GM19467 (cell line): Measurements from ENCODE around the gene SCGB2B2.
"Not testable (repeated sequence)": the region's sequence is repeated elsewhere in the genome, so short reads cannot be mapped to it uniquely, and the experiment has no call there.

ENCODE experiments used
- ATAC-seq: cut with Tn5 transposase; IDR thresholded peaks from one replicate; pipeline ENCODE4 v1.9.1; 2021; ENCODE audit warnings: mild to moderate bottlenecking, moderate library complexity; ENCODE audit not compliant: unreplicated experiment

The SCGB2B2 gene

GRCh38 chr19:34669305-34669704 is 7.7 kb downstream of the SCGB2B2 start:
- ATAC-seq, result no peak

- not testable (repeated sequence) for ATAC-seq
These were observed 8.3 kb downstream of the SCGB2B2 start for GRCh38 chr19:34668690-34669089.

GRCh38 chr19:34668077-34668689 is 8.8 kb downstream of the SCGB2B2 start:
- not testable (repeated sequence) for ATAC-seq

DNA sequence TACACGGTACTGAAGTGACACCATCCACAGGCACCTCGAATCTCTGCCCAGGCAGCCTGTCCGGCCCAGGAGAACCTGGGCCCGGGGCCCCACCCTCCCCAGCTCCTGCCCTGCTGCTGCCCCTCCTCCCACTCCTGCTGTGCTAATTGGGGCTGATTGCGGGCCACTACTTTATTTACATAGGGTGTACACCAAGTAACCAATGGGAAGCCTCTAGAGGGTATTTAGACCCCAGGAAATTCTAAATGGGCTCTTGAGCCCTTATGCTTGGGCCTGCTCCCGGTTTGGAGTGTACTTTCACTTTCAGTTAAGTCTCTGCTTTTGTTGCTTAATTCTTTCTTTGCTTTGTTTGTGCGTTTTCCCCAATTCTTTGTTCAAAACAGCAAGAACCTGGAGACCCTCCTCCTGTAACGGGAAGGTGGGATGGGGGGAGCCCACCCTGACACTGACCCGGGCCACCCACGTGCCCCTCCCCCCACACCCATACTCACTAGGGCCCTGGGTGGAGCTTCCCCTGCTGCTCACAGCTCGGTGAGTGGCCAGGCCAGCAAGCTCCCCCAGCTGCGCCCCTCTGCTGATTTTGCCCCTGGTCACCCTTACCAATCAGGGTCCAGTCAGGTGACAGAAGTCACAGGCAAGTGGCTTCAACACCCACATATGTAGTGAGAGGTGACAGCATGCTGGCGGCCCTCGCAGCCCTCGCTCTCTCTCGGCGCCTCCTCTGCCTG is 9.4 kb downstream of the SCGB2B2 start:
- ATAC-seq, result no peak

- ATAC-seq, result no peak
These were observed 10.0 kb downstream of the SCGB2B2 start for GRCh38 chr19:34666958-34667265.

GRCh38 chr19:34666200-34666957 is 10.6 kb downstream of the SCGB2B2 start:
- ATAC-seq, result no peak

- not testable (repeated sequence) for ATAC-seq
These were observed 11.7 kb downstream of the SCGB2B2 start for GRCh38 chr19:34665275-34665674.

DNA sequence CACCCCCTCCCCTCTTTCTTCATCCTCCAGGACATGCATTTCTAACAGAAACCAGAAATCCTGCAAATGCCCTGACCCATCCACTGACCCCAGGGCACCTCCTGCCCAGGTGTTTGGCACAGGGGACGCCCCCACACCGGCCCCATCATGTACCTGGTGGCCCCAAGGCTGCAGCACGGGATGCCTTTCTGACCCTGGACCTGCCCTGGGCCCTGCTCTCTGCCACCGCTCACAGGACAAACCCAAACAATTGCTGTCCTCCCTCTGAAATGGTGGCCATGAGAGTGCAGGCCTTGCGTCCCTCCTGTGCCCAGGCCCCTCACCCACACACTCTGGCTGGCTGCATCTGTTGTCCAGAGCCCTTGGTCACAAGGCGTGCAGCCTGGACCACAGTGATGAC is 12.1 kb downstream of the SCGB2B2 start:
- ATAC-seq, result no peak

DNA sequence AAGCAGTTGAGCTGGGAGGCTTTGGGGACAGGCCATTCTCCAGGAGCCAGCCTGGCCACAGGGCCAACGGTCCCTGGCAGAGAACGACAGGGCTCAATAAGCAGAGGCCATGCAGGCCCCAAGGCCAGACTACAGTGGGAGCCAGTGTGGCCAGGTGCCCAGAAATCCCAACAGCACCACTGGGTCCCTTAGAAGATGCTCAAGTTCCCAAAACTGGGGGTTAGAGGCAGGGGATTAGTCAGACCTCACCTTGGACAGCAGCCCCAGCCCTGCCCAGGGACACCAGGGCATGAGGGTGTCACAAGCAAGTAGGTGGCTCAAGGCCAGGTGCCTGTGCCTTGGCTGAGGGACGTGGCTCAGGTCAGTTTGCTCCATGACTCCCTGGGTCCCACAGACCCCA is 12.8 kb downstream of the SCGB2B2 start:
- ATAC-seq, result no peak

- no peak for ATAC-seq
These were observed 14.0 kb downstream of the SCGB2B2 start for GRCh38 chr19:34662919-34663318.

GRCh38 chr19:34661357-34661756 is 15.6 kb downstream of the SCGB2B2 start:
- no peak for ATAC-seq

GRCh38 chr19:34655651-34656050 is 21.3 kb downstream of the SCGB2B2 start:
- ATAC-seq, result no peak

DNA sequence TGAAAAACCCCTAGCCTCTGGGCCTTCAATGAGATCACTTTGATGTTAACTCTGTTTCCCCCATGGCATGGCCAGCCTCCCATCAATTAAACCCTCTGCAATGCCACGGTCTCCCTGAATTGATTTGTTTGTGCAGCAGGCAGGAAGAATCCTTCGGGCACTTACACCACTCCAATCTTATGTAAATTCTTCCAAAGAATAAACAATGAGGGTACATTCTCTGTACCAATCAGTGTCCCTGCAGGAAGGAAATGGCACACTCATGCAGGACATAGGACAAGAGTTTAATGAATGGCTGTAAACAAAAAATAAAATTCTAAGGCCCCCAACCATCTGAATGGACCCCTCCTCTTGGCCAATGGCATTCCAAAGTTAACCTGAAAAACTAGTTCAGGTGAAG is 22.2 kb downstream of the SCGB2B2 start:
- ATAC-seq, result no peak

DNA sequence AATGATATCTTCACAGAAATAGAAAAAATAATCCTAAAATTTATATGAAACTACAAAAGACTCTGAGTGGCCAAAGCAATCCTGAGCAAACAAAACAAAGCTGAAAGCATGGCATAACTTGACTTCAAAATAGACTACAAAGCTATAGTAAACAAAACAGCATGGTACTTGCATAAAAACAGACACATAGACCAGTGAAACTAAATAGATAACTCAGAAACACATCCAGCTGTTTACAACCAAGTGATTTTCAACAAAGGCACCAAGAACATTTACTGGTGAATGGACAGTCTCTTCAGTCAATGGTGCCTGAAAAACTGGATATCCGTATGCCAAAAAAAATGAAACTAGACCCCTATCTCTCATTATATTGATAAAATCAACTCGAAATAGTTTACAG is 25.2 kb downstream of the SCGB2B2 start:
- no peak for ATAC-seq

DNA sequence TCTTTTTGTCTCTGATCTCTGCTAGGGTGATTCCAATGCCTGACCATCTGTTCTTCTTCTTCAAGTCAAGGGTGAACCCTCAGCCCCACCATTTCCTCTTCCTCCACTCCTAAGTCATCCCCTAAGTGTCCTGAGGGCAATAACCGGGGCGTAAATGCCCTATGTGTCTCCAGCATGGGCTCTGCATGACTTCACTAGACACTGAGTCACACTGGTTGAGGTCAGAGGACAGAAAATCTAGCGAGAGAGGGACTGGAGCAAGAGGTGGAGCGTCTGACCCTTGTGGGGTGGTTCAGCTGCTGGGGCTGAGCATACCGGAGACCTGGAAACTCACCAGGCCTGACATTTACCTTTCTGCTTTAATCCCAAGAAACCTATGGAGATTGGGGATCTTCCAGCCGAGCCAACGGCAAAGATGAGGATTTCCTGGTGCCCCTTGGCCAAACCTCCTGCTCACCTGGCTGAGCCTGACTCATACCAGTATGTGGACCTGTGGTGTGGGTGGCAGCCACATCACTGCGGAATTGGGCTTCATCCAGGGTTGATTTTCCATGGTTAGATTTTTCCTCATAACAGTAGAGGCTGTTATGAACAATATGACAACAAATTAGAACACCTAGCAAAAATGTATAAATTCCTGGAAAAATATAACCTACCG is 26.9 kb downstream of the SCGB2B2 start:
- no peak for ATAC-seq

- ATAC-seq, result no peak
These were observed 31.4 kb downstream of the SCGB2B2 start for GRCh38 chr19:34645551-34645950.

DNA sequence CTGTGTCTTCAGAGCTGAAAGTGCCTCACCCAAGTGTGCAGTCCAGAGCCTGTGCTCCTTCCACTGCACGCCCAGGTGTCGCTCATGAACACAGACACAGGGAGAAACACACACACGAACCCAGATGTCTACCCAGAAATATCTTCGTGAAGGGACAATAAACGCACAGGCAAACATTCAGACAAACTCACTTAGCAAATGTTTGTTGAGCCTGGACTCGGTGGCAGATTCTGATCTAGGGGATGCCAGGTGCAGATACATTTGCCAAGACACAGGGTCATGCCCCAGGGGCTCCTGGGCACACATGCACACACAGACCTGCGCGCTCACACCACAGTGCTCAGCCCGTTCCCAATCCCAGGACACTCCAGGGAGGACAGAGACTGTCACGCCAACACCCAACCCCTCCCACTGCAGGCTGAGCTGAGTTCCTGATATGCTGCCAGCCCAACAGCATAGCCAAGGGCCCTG is 31.9 kb downstream of the SCGB2B2 start:
- no peak for ATAC-seq

GRCh38 chr19:34642241-34642640 is 34.7 kb downstream of the SCGB2B2 start:
- ATAC-seq, result no peak

- ATAC-seq, result no peak
These were observed 37.4 kb downstream of the SCGB2B2 start for GRCh38 chr19:34639491-34640085.

DNA sequence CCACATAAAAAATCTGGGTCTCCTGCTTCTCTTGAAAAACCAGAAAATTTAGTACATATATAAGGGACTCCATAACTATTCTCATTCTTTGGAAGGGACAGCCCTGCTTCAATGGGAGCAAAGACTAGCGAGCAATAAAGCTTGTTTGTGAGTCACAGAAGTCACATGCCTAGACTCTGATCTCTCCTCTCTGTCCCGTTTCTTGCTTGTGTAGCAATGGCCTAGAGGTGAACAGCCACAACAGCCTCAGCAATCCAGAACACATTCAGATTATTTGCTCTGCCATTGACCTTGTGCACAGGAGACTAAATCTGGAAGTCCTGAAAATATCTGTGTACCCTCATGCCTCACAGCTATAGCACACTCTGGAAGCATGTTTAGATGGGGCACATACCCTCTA is 43.2 kb downstream of the SCGB2B2 start:
- no peak for ATAC-seq
